ENCODE measurements around the gene SURF2. TPM values are rescaled to one million over a fixed set of nuclear protein-coding genes. Genes with fewer than 3 reads are reported as not detected.

The SURF2 gene
- polyA plus RNA-seq, 3 donors: 17.5 to 24.7 (median 17.6) TPM

GRCh38 chr9:133389025-133389557 is 32.7 kb downstream of the SURF2 start:
- H3K36me3 ChIP-seq (replicated peaks in 1 of 2; ENCODE audit: control insufficient read depth in 1 of 2, insufficient read depth in 2 of 2, low read length in 2 of 2): no peaks in the 10 kb centered on the region
- no peaks in the 10 kb centered on the region for H3K9me3 ChIP-seq (replicated peaks in 1 of 2; ENCODE audit: control insufficient read depth in 1 of 2, insufficient read depth in 1 of 2, low read length in 2 of 2)
- no peak overlapping the region for H3K4me3 ChIP-seq (replicated peaks in 1 of 3; ENCODE audit: low read depth in 2 of 3, low read length in 3 of 3)
- DNase-seq: no peak
- H2AFZ ChIP-seq (ENCODE audit: insufficient read depth, low read depth, low read length, poor library complexity, severe bottlenecking): no peak overlapping the region
- Mint-ChIP-seq H3K4me3 (no peak overlapping the region), H3K9me3 (peaks cover 0 to 3% (median 0%) of the 10 kb centered on the region in 7 donors), H3K36me3 (no peaks in the 10 kb centered on the region), H3K27ac (no peak overlapping the region), H3K4me1 (no peaks in the 10 kb centered on the region), H3K27me3 (ENCODE audit: low read depth in 3 of 3) (peaks cover 2 to 11% (median 6%) of the 10 kb centered on the region in 3 donors)
- H3K27me3 ChIP-seq (ENCODE audit: control insufficient read depth in 2 of 2, insufficient read depth in 2 of 2, low read length in 2 of 2): no peaks in the 10 kb centered on the region
- no peak overlapping the region for H3K27ac ChIP-seq (ENCODE audit: low read depth in 1 of 2, low read length in 2 of 2)
- no peak overlapping the region for H3K9ac ChIP-seq (ENCODE audit: insufficient read depth, low read length, poor library complexity, severe bottlenecking)
- no peaks in the 10 kb centered on the region for H3K79me2 ChIP-seq (ENCODE audit: insufficient read depth, low read length)
- no peaks in the 10 kb centered on the region for H4K20me1 ChIP-seq (ENCODE audit: insufficient read depth, low read length)
- no peaks in the 10 kb centered on the region for H3K4me1 ChIP-seq (ENCODE audit: control insufficient read depth in 1 of 2, insufficient read depth in 2 of 2, low read length in 2 of 2)
- intact Hi-C loops (cut with micrococcal nuclease): no loop called here
- 99% methylated on average over 7 of the region's 12 CpGs for WGBS (ENCODE audit: insufficient coverage)
- no peak for TF ChIP-seq CTCF (IDR thresholded peaks at IDR 0.05)
- H3K4me2 ChIP-seq (replicated peaks; ENCODE audit: extremely low read depth, low read length, poor library complexity, severe bottlenecking): no peak overlapping the region

- H3K27ac Mint-ChIP-seq: no peak overlapping the region
- Histone ChIP-seq H3K4me2 (replicated peaks; ENCODE audit: extremely low read depth, low read length, poor library complexity, severe bottlenecking) (no peak overlapping the region), H3K27me3 (ENCODE audit: control insufficient read depth in 2 of 2, insufficient read depth in 2 of 2, low read length in 2 of 2) (no peaks in the 10 kb centered on the region), H3K4me1 (ENCODE audit: control insufficient read depth in 1 of 2, insufficient read depth in 2 of 2, low read length in 2 of 2) (no peaks in the 10 kb centered on the region), H2AFZ (ENCODE audit: insufficient read depth, low read depth, low read length, poor library complexity, severe bottlenecking) (no peak overlapping the region), H3K9ac (ENCODE audit: insufficient read depth, low read length, poor library complexity, severe bottlenecking) (no peak overlapping the region), H4K20me1 (ENCODE audit: insufficient read depth, low read length) (no peaks in the 10 kb centered on the region), H3K79me2 (ENCODE audit: insufficient read depth, low read length) (no peaks in the 10 kb centered on the region), H3K36me3 (replicated peaks in 1 of 2; ENCODE audit: control insufficient read depth in 1 of 2, insufficient read depth in 2 of 2, low read length in 2 of 2) (no peaks in the 10 kb centered on the region), H3K27ac (ENCODE audit: low read depth in 1 of 2, low read length in 2 of 2) (no peak overlapping the region), H3K4me3 (replicated peaks in 1 of 3; ENCODE audit: low read depth in 2 of 3, low read length in 3 of 3) (no peak overlapping the region), H3K9me3 (replicated peaks in 1 of 2; ENCODE audit: control insufficient read depth in 1 of 2, insufficient read depth in 1 of 2, low read length in 2 of 2) (no peaks in the 10 kb centered on the region)
- H3K9me3 Mint-ChIP-seq: peaks cover 0 to 3% (median 0%) of the 10 kb centered on the region in 7 donors
- no peaks in the 10 kb centered on the region for H3K36me3 Mint-ChIP-seq
- H3K4me3 Mint-ChIP-seq: no peak overlapping the region
- WGBS (ENCODE audit: insufficient coverage): 95% methylated on average over 13 of the region's 13 CpGs
- no peaks in the 10 kb centered on the region for H3K4me1 Mint-ChIP-seq
- peaks cover 4 to 12% (median 6%) of the 10 kb centered on the region in 3 donors for H3K27me3 Mint-ChIP-seq (ENCODE audit: low read depth in 3 of 3)
- no peak for DNase-seq
- no peak for TF ChIP-seq CTCF (IDR thresholded peaks at IDR 0.05)
- intact Hi-C loops (cut with micrococcal nuclease): no loop called here
These were observed 33.2 kb downstream of the SURF2 start for GRCh38 chr9:133389562-133389961.
